ENCODE results near the gene FOXJ3. TPM values are rescaled to one million over a fixed set of nuclear protein-coding genes. Genes with fewer than 3 reads are reported as not detected.

The FOXJ3 gene
- total and polyA plus RNA-seq, 2 of the 4 experiments (the other 2 are of a cell fraction) = 16.7 to 30.5 TPM

- Histone ChIP-seq H3K79me1 (ENCODE audit: low read depth in 1 of 2, low read length in 2 of 2) (peaks cover 12 to 27% of the 10 kb centered on the region in 2 experiments), H3K4me3 (ENCODE audit: insufficient read depth, low read depth, low read length) (no peak overlapping the region), H2BK5ac (ENCODE audit: low read depth, low read length, poor library complexity, severe bottlenecking) (no peak overlapping the region), H3K14ac (replicated peaks; ENCODE audit: low read depth, low read length) (no peak overlapping the region), H4K91ac (ENCODE audit: insufficient read depth, low read depth, low read length) (no peak overlapping the region), H3K27me3 (ENCODE audit: control insufficient read depth, insufficient read depth, low read length) (no peaks in the 10 kb centered on the region), H3K27ac (ENCODE audit: insufficient read depth, low read length) (no peak overlapping the region), H3K4ac (ENCODE audit: low read depth, low read length) (no peak overlapping the region), H3K36me3 (ENCODE audit: control insufficient read depth, insufficient read depth, low read length) (no peaks in the 10 kb centered on the region), H3K9me1 (ENCODE audit: insufficient read depth, low read length) (0 out of 2 replicates have a peak, but pooled peaks cover 2% of the 10 kb centered on the region), H2BK20ac (ENCODE audit: low read depth, low read length) (no peak overlapping the region), H4K8ac (ENCODE audit: low read depth in 2 of 2, low read length in 2 of 2) (no peak overlapping the region), H2BK15ac (ENCODE audit: low read depth, low read length) (no peak overlapping the region), H2AK9ac (replicated peaks; ENCODE audit: low read depth, low read length, poor library complexity) (no peak overlapping the region), H2AK5ac (ENCODE audit: low read depth, low read length) (no peak overlapping the region), H3K23ac (ENCODE audit: low read depth, low read length) (no peak overlapping the region), H2AFZ (replicated peaks; ENCODE audit: low read length, poor library complexity) (no peak overlapping the region), H4K20me1 (ENCODE audit: insufficient read depth, low read length) (peaks cover under 1% of the 10 kb centered on the region; the same call in 1 of the 2 replicates), H2BK120ac (ENCODE audit: low read depth, low read length) (no peak overlapping the region), H3K18ac (ENCODE audit: low read depth, low read length) (no peak overlapping the region), H3K56ac (ENCODE audit: extremely low read depth, insufficient read depth, low read length) (no peak overlapping the region), H3K9ac (ENCODE audit: low read depth, low read length) (no peak overlapping the region), H3K9me3 (ENCODE audit: control insufficient read depth, insufficient read depth, low read length) (peaks cover 8% of the 10 kb centered on the region; the same call in 1 of the 2 replicates), H3K4me1 (ENCODE audit: control insufficient read depth, insufficient read depth, low read length) (peaks cover 3% of the 10 kb centered on the region; the same call in 1 of the 2 replicates), H4K5ac (ENCODE audit: low read depth, low read length) (no peak overlapping the region), H3K4me2 (ENCODE audit: low read depth, low read length) (no peak overlapping the region)
- WGBS, 2 experiments (ENCODE audit: extremely low coverage in 2 of 2, insufficient read length in 1 of 2) = 100% methylated on average over 2 of the region's 7 CpGs; no CpG with 5 or more reads in 1 of the 2 experiments
- intact Hi-C loops (cut with micrococcal nuclease) (no loop called here), in situ Hi-C loops (cut with MboI; ENCODE audit: low sequenced_read_pairs) (no loop called here), dilution Hi-C loops (cut with HindIII; ENCODE audit: low sequenced_read_pairs, unreplicated experiment) (no loop called here)
- TF ChIP-seq BHLHE40 (IDR thresholded peaks at IDR 0.05; ENCODE audit: low read depth, low read length) (no peak), MAZ (IDR thresholded peaks at IDR 0.05; ENCODE audit: borderline replicate concordance, low read depth, low read length) (no peak), USF2 (IDR thresholded peaks at IDR 0.05; ENCODE audit: low read depth, low read length) (no peak), SMC3 (IDR thresholded peaks at IDR 0.05; ENCODE audit: low read depth, low read length) (no peak)
- ChIA-PET CTCF (no interaction called here), POLR2A (ENCODE audit: unreplicated experiment) (no interaction called here)
- no peak for ATAC-seq (ENCODE audit: low read depth)
- no TSS peak for BruUV-seq (replicated peaks)
- DNase-seq = no peak
These were observed 103.8 kb downstream of the FOXJ3 start for GRCh38 chr1:42231253-42231652.

Data from IMR-90 (cell line).